Measurements from ENCODE around the gene TTLL12. TPM values are rescaled to one million over a fixed set of nuclear protein-coding genes. Genes with fewer than 3 reads are reported as not detected.

TTLL12 gene
- total RNA-seq, 4 donors from 2014 or later: 31.5 to 39.0 (median 34.4) TPM

DNA sequence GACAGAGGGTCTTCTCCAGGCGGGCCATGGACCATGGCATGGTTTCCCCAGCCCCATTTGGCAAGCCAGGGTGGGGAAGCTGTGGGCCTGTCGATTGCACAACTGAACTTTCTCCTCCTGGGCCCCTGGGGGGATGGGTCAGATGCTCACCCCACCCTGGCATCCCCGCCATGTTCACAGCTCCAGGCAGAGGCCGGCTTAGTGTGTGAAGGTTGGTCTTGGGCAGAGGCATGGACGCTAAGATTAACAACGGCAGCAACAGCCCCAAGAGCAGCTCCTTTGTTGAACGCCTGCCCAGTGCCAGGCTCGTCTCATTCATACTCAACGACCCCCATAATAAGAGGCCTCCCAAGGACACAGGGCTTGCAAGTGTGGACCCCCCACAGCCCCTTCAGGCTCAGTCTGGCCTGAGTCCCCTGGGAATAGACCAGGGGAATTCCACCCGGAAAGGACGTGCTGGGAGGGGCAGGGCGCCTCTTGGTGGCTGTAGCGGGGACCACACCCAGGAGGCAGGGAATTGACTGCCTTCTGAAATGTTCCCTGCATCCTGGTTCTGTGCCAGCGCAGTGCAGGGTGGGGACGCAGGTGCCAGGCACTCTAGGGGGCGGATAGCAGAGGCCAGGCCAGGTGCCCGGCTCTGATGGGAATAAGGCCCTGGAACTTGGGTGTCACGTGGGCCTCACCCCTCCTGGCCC is 27.3 kb downstream of the TTLL12 start:
- TF ChIP-seq, protein P1, sequence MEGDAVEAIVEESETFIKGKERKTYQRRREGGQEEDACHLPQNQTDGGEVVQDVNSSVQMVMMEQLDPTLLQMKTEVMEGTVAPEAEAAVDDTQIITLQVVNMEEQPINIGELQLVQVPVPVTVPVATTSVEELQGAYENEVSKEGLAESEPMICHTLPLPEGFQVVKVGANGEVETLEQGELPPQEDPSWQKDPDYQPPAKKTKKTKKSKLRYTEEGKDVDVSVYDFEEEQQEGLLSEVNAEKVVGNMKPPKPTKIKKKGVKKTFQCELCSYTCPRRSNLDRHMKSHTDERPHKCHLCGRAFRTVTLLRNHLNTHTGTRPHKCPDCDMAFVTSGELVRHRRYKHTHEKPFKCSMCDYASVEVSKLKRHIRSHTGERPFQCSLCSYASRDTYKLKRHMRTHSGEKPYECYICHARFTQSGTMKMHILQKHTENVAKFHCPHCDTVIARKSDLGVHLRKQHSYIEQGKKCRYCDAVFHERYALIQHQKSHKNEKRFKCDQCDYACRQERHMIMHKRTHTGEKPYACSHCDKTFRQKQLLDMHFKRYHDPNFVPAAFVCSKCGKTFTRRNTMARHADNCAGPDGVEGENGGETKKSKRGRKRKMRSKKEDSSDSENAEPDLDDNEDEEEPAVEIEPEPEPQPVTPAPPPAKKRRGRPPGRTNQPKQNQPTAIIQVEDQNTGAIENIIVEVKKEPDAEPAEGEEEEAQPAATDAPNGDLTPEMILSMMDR (IDR thresholded peaks at IDR 0.05): no peak
- ATAC-seq (ENCODE audit: low FRiP score) (no peak), DNase-seq (ENCODE audit: low spot score) (no peak)

DNA sequence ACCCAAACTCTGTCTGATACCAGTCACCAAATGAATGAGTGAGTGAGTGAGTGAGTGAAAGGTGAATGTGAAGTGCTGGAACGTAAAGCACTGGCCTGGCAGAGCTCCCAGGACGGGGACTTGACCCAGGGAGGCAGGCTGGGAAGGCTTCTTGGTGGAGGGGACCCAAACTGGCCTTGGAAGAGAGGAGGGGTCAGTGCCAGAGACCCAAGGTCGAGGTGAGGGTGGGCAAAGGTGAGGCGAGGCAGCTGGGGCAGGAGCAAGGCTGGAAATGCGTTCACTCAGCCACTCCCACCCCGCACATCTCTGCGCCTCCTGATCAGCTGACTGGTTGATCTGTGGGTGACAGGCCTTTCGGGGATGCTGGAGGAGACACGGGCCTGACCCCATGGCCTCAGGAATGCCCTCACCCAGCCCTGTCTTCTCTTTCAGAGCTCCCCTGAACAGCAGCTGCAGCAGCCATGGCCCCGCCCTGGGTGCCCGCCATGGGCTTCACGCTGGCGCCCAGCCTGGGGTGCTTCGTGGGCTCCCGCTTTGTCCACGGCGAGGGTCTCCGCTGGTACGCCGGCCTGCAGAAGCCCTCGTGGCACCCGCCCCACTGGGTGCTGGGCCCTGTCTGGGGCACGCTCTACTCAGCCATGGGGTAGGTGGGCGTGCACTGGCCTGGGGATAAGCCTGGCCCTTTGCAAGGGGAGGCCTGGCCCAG is 28.0 kb downstream of the TTLL12 start:
- ATAC-seq (ENCODE audit: low FRiP score) (no peak), DNase-seq (ENCODE audit: low spot score) (no peak)
- TF ChIP-seq, protein P1 (IDR thresholded peaks at IDR 0.05): no peak

DNA sequence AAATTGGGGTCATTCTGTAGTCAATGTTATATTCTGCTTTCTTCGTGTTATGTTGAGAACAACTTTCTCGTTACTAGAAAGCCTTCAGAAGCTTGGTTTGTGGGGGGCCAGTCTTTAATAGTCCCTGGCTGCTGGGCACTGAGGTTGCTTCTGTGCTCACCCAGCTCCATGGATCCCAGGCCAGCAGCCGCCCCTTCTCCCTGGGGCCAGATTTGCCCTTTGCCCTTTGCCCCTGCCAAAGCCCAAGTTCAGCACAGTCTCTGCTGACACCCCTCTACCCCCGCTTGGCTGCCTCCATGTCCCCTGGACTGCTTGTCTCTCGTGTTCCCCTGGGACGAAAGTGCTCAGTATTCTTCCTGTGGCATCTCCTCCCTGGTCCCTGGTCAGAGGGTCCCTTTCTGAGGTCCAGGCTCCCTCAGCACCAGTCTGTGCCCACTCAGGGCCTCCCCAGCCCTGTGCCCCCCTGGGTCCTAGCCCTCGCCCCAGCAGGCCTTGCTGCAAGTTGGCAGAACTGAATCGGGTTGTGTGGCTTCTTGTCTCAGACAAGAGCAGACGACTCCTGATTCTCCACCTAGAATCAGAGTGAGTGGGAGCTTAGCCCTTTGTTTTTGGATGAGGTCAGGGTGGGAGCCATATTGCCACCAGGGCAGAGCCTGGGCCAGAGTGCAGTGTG is 28.9 kb downstream of the TTLL12 start:
- no peak for DNase-seq (ENCODE audit: low spot score)
- TF ChIP-seq, protein P1 (IDR thresholded peaks at IDR 0.05): no peak
- ATAC-seq (ENCODE audit: low FRiP score): no peak

DNA sequence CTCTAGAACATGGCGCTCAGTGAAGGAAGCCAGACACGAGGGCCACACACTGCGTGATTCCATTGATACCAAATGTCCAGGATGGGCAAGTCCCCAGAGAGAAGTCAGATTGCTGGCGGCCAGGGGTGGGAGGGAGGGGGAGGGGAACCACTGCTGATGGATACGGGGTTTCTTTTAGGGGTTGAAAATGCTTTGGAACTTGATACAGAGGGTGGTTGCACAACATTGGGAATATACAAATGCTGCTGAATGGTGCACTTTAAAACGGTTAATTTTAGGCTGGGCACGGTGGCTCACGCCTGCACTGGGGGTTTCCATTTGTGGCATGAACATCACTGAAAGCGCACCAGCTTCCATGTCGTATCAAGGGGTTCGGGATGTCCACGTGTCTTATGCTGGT is 30.5 kb downstream of the TTLL12 start:
- TF ChIP-seq, protein P1 (IDR thresholded peaks at IDR 0.05): no peak
- no peak for ATAC-seq (ENCODE audit: low FRiP score)
- DNase-seq (ENCODE audit: low spot score): no peak

DNA sequence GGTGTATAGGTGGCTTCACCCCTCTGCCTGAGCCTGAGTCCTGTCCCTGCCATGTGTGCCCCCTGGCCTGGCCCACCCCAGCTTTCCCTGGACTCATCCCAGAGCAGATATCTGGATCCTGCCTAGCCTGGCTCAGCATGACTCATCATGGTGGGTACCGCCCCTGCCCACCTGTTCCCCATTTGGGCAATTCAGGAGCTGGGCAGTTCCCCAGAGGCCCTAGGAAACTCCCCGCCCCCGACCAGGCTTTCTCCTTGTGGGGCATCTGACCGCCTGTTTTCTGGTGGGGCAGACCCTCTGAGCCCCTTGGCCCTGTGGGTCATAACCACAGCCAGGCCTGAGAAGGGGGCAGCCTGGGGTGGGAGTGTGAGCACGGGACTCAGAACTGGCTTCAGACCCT is 31.1 kb downstream of the TTLL12 start:
- no peak for DNase-seq (ENCODE audit: low spot score)
- TF ChIP-seq, protein P1 (IDR thresholded peaks at IDR 0.05): no peak
- no peak for ATAC-seq (ENCODE audit: low FRiP score)

DNA sequence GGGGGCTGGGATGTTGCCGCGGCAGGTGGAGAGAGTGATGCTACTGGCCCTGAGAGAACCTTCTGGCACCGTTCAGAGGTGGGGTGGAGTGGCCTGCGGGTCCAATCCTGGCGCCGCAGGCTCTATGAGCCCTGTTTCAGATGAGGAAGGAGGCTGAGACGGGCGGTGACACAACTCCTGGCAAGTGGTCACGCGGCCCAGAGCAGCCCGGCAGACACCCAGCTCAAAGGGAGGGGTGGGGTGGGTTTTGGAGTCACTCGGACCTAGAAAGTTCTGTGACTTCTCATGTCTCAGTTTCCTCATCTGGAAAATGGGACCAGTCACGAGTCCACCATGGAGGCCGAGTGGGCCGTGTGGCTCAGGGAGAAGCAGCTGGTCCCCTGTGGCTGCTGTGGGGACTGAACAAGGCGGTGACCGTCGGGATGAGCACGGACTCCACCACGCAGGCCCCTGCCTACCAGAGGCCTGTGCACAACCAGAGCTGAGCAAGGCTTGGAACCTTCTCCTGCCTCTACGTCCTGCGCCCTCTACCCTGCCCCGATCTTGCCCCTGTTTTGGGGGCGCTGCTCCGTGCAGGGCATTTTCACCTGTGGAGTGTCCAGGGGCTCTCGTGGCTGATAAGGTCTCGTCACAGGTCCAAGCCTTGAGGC is 31.9 kb downstream of the TTLL12 start:
- DNase-seq (ENCODE audit: low spot score) (no peak), ATAC-seq (ENCODE audit: low FRiP score) (no peak)
- TF ChIP-seq, protein P1 (IDR thresholded peaks at IDR 0.05): no peak

Data from omental fat pad (tissue), 4 donors.